GM12872 (cell line): ENCODE measurements around the gene TMSB4X.

Experiments used
- CTCF ChIP-seq: IDR thresholded peaks from 3 replicates; pipeline ENCODE4 v1.5.1; 2011; ENCODE audit warnings: low read depth, mild to moderate bottlenecking, low read length, moderate library complexity; ENCODE audit not compliant: insufficient read depth

Gene TMSB4X

GRCh38 chrX:12946406-12946805, 28.5 kb upstream of the TMSB4X start:
- TF ChIP-seq CTCF: no peak

- peak; percentile 96 for TF ChIP-seq CTCF
These were observed 27.9 kb upstream of the TMSB4X start for GRCh38 chrX:12946838-12947544.

- no peak for TF ChIP-seq CTCF
These were observed 27.2 kb upstream of the TMSB4X start for GRCh38 chrX:12947545-12948235.

GRCh38 chrX:12948495-12948894, 26.4 kb upstream of the TMSB4X start:
- TF ChIP-seq CTCF: no peak

GRCh38 chrX:12949205-12949926, 25.5 kb upstream of the TMSB4X start:
- no peak for TF ChIP-seq CTCF

- TF ChIP-seq CTCF: no peak
These were observed 24.8 kb upstream of the TMSB4X start for GRCh38 chrX:12949927-12950656.
